H9 (cell line): Measurements from ENCODE around the gene KCNIP4. TPM values are rescaled to one million over a fixed set of nuclear protein-coding genes. Genes with fewer than 3 reads are reported as not detected.
A peak's percentile ranks its signal among the peaks of the same experiment; 100 is the strongest.

Experiments used
- DNase-seq: peaks from one replicate; pipeline ENCODE4 v3.0.0-alpha.2; 2017
- H2AFZ ChIP-seq: one replicate; pipeline ENCODE4 v1.6.1; 2013; ENCODE audit warnings: mild to moderate bottlenecking, low read length, control low read depth, moderate library complexity
- H2AK5ac ChIP-seq: 2 replicates; pipeline ENCODE4 v1.6.1; 2013; ENCODE audit warnings: low read length, control low read depth, mixed read lengths; ENCODE audit not compliant: insufficient read length
- H2BK120ac ChIP-seq: one replicate; pipeline ENCODE4 v1.6.1; 2013; ENCODE audit warnings: low read depth, mild to moderate bottlenecking, low read length, control low read depth, inconsistent platforms; ENCODE audit not compliant: poor library complexity, severe bottlenecking
- H2BK12ac ChIP-seq: 2 replicates; pipeline ENCODE4 v1.6.1; 2013; ENCODE audit warnings: low read length, control low read depth, mixed read lengths, low read depth; ENCODE audit not compliant: insufficient read length
- H2BK15ac ChIP-seq: 2 replicates; pipeline ENCODE4 v1.6.1; 2013; ENCODE audit warnings: low read depth, low read length, control low read depth
- H2BK20ac ChIP-seq: one replicate; pipeline ENCODE4 v1.6.1; 2013; ENCODE audit warnings: low read depth, mild to moderate bottlenecking, low read length, control low read depth, inconsistent platforms; ENCODE audit not compliant: poor library complexity, severe bottlenecking
- H2BK5ac ChIP-seq: 2 replicates; pipeline ENCODE4 v1.6.1; 2013; ENCODE audit warnings: low read length, control low read depth, mixed read lengths; ENCODE audit not compliant: insufficient read length
- H3K14ac ChIP-seq: 2 replicates; pipeline ENCODE4 v1.6.1; 2013; ENCODE audit warnings: low read length, control low read depth; ENCODE audit not compliant: insufficient read depth
- H3K18ac ChIP-seq: 2 replicates; pipeline ENCODE4 v1.6.1; 2013; ENCODE audit warnings: low read depth, mild to moderate bottlenecking, mixed read lengths, low read length, control low read depth; ENCODE audit not compliant: insufficient read length
- H3K23ac ChIP-seq: 2 replicates; pipeline ENCODE4 v1.6.1; 2013; ENCODE audit warnings: low read length, control low read depth, mixed read lengths, low read depth; ENCODE audit not compliant: insufficient read length
- H3K23me2 ChIP-seq: 2 replicates; pipeline ENCODE4 v1.6.1; 2013; ENCODE audit warnings: low read depth, mild to moderate bottlenecking, mixed read lengths, low read length, control low read depth; ENCODE audit not compliant: insufficient read length, poor library complexity, severe bottlenecking
- H3K27ac ChIP-seq: 2 replicates; pipeline ENCODE4 v1.5.1; 2013; ENCODE audit warnings: low read length, control low read depth, mixed read lengths, low read depth; ENCODE audit not compliant: insufficient read length
- H3K27me3 ChIP-seq: 2 replicates; pipeline ENCODE4 v1.6.1; 2013; ENCODE audit warnings: low read length, control low read depth, inconsistent platforms; ENCODE audit not compliant: insufficient read depth
- H3K4ac ChIP-seq: 2 replicates; pipeline ENCODE4 v1.6.1; 2013; ENCODE audit warnings: low read depth, mild to moderate bottlenecking, control low read depth, inconsistent platforms, low read length, moderate library complexity
- H3K4me1 ChIP-seq: 2 replicates; pipeline ENCODE4 v1.6.1; 2013; ENCODE audit warnings: low read length, control low read depth, inconsistent platforms; ENCODE audit not compliant: insufficient read depth
- H3K4me2 ChIP-seq: 2 replicates; pipeline ENCODE4 v1.6.1; 2013; ENCODE audit warnings: low read length, control low read depth, mixed read lengths; ENCODE audit not compliant: insufficient read length, insufficient read depth
- H3K56ac ChIP-seq: 2 replicates; pipeline ENCODE4 v1.6.1; 2013; ENCODE audit warnings: low read depth, mild to moderate bottlenecking, mixed read lengths, low read length, control low read depth; ENCODE audit not compliant: insufficient read length
- H3K79me1 ChIP-seq: 2 replicates; pipeline ENCODE4 v1.6.1; 2013; ENCODE audit warnings: low read depth, mild to moderate bottlenecking, moderate library complexity, low read length, control low read depth, inconsistent platforms; ENCODE audit not compliant: insufficient read depth, poor library complexity, severe bottlenecking
- H3K79me2 ChIP-seq: 2 replicates; pipeline ENCODE4 v1.6.1; 2013; ENCODE audit warnings: low read length, control low read depth, inconsistent platforms; ENCODE audit not compliant: insufficient read depth
- H3K9ac ChIP-seq: 2 replicates; pipeline ENCODE4 v1.6.1; 2013; ENCODE audit warnings: low read length, control low read depth, mixed read lengths; ENCODE audit not compliant: insufficient read length; ENCODE audit errors: extremely low read depth
- H3K9me3 ChIP-seq: one replicate; pipeline ENCODE4 v1.6.1; 2013; ENCODE audit warnings: low read depth, low read length, inconsistent platforms; ENCODE audit not compliant: control insufficient read depth
- H3T11ph ChIP-seq: one replicate; pipeline ENCODE4 v1.6.1; 2013; ENCODE audit warnings: mild to moderate bottlenecking, low read length, control low read depth, inconsistent platforms
- H4K20me1 ChIP-seq: one replicate; pipeline ENCODE4 v1.6.1; 2013; ENCODE audit not compliant: control insufficient read depth, insufficient read length, insufficient read depth
- H4K5ac ChIP-seq: 2 replicates; pipeline ENCODE4 v1.6.1; 2013; ENCODE audit warnings: low read depth, mild to moderate bottlenecking, mixed read lengths, low read length, control low read depth; ENCODE audit not compliant: insufficient read length
- H4K8ac ChIP-seq: replicated peaks from 2 replicates; pipeline ENCODE4 v1.6.1; 2013; ENCODE audit warnings: low read length, control low read depth, mixed read lengths, low read depth; ENCODE audit not compliant: insufficient read length
- H4K91ac ChIP-seq: 2 replicates; pipeline ENCODE4 v1.6.1; 2013; ENCODE audit warnings: low read depth, mild to moderate bottlenecking, moderate library complexity, mixed read lengths, low read length, control low read depth; ENCODE audit not compliant: insufficient read length
- H3K27ac Mint-ChIP-seq, 3 experiments: 2 replicates in 2 of 3; 3 replicates in 1 of 3; pipeline ENCODE4 v1.8.0; 2020 to 2021; ENCODE audit warnings: mixed read lengths in 3 of 3, mild to moderate bottlenecking in 1 of 3, moderate library complexity in 1 of 3
- H3K27me3 Mint-ChIP-seq: 2 replicates; pipeline ENCODE4 v1.8.0; 2021; ENCODE audit warnings: low read depth, mild to moderate bottlenecking, moderate library complexity, mixed read lengths
- H3K36me3 Mint-ChIP-seq, 3 experiments: 2 replicates in 2 of 3; 3 replicates in 1 of 3; pipeline ENCODE4 v1.8.0; 2020 to 2021; ENCODE audit warnings: low read depth in 3 of 3, mixed read lengths in 3 of 3; ENCODE audit not compliant: insufficient read depth in 1 of 3
- H3K4me1 Mint-ChIP-seq, 2 experiments: 2 replicates each; pipeline ENCODE4 v1.8.0; 2020; ENCODE audit warnings: mixed read lengths in 2 of 2
- H3K4me3 Mint-ChIP-seq, 2 experiments: 2 replicates in 1 of 2; 3 replicates in 1 of 2; pipeline ENCODE4 v1.8.0; 2020 to 2021; ENCODE audit warnings: mild to moderate bottlenecking in 2 of 2, mixed read lengths in 2 of 2, moderate library complexity in 1 of 2
- H3K9me3 Mint-ChIP-seq, 2 experiments: 2 replicates in 1 of 2; 3 replicates in 1 of 2; pipeline ENCODE4 v1.8.0; 2020; ENCODE audit warnings: mild to moderate bottlenecking in 2 of 2, mixed read lengths in 2 of 2, moderate library complexity in 1 of 2
- WGBS: extraction: QIAGEN DNeasy Blood & Tissue Kit; methylation state at CpG from one replicate; pipeline ENCODE4 v1.1.7; 2013; ENCODE audit warnings: missing lambda C conversion rate, low lambda C conversion rate, mixed read lengths; ENCODE audit not compliant: insufficient read length; ENCODE audit errors: extremely low coverage; 5-methylcytosine and 5-hydroxymethylcytosine counted together
- total RNA-seq: library from RNA; stranded (reverse); gene quantifications from 2 replicates; pipeline ENCODE4 v1.2.1, GENCODE V29; 2021
- TF ChIP-seq, protein P1 (sequence below): fragments of 200-600 bp; sonication (generic); conservative IDR thresholded peaks from 3 replicates; pipeline ENCODE4 v1.8.0; 2021; ENCODE audit warnings: antibody characterized with exemption, mild to moderate bottlenecking

The KCNIP4 gene
- total RNA-seq, 1 experiment from 2014 or later = not detected

DNA sequence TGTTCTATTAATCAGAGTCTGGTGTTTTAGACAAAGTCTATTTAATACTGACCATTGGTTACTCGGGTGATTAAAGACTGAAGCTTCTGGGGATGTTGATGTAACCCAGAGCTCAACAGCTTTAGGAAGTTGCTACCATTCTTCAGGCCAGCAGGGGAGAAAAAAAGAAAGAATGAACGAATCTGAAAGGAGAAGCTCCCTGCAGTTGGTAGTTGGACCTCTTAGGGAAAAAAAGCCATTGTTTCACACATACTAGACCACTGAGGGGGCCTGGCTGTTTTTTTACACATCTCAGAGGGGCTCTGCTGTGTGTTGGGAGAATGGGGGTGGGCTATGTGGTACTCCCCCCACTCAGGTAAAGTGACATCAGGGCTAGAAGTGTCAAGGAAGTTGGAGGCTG is 378.9 kb downstream of the KCNIP4 start:
- H2BK20ac ChIP-seq = no peak overlapping the region
- H2AFZ ChIP-seq = no peak overlapping the region
- no peak overlapping the region for H3K23ac ChIP-seq
- H2BK12ac ChIP-seq = no peak overlapping the region
- Mint-ChIP-seq H3K4me3 (no peak overlapping the region), H3K36me3 (no peaks in the 10 kb centered on the region), H3K9me3 (no peaks in the 10 kb centered on the region), H3K27me3 (no peaks in the 10 kb centered on the region), H3K4me1 (peaks cover 21 to 24% of the 10 kb centered on the region in 2 experiments), H3K27ac (no peak overlapping the region; a peak in 2 of 7 replicates)
- H2BK120ac ChIP-seq = no peak overlapping the region
- H3K27ac ChIP-seq = no peak overlapping the region
- no peaks in the 10 kb centered on the region for H3K9me3 ChIP-seq
- H3K4me2 ChIP-seq = no peak overlapping the region
- H2AK5ac ChIP-seq = no peak overlapping the region
- no peaks in the 10 kb centered on the region for H3K23me2 ChIP-seq
- no peak overlapping the region for H4K8ac ChIP-seq
- H3K9ac ChIP-seq = no peak overlapping the region
- DNase-seq = no peak
- no peak overlapping the region for H2BK5ac ChIP-seq
- H3K79me1 ChIP-seq = no peaks in the 10 kb centered on the region
- no peak overlapping the region for H3K56ac ChIP-seq
- H3K79me2 ChIP-seq = no peaks in the 10 kb centered on the region
- no peak overlapping the region for H3K18ac ChIP-seq
- no peaks in the 10 kb centered on the region; the same call in 1 of the 2 replicates for H3K27me3 ChIP-seq
- no peak overlapping the region for H3T11ph ChIP-seq
- no peak overlapping the region for H4K91ac ChIP-seq
- H3K4ac ChIP-seq = no peak overlapping the region
- WGBS = no CpG with 5 or more reads among the region's 2 CpGs
- no peaks in the 10 kb centered on the region; the same call in 1 of the 2 replicates for H3K4me1 ChIP-seq
- no peak overlapping the region for H4K5ac ChIP-seq
- TF ChIP-seq, protein P1, sequence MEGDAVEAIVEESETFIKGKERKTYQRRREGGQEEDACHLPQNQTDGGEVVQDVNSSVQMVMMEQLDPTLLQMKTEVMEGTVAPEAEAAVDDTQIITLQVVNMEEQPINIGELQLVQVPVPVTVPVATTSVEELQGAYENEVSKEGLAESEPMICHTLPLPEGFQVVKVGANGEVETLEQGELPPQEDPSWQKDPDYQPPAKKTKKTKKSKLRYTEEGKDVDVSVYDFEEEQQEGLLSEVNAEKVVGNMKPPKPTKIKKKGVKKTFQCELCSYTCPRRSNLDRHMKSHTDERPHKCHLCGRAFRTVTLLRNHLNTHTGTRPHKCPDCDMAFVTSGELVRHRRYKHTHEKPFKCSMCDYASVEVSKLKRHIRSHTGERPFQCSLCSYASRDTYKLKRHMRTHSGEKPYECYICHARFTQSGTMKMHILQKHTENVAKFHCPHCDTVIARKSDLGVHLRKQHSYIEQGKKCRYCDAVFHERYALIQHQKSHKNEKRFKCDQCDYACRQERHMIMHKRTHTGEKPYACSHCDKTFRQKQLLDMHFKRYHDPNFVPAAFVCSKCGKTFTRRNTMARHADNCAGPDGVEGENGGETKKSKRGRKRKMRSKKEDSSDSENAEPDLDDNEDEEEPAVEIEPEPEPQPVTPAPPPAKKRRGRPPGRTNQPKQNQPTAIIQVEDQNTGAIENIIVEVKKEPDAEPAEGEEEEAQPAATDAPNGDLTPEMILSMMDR = peak; percentile 27; the same call in 2 of the 3 replicates
- no peak overlapping the region for H3K14ac ChIP-seq
- no peak overlapping the region for H2BK15ac ChIP-seq
- H4K20me1 ChIP-seq = no peaks in the 10 kb centered on the region
